COLO668 (cell line): ENCODE data around the gene KRT77.
A peak's percentile ranks its signal among the peaks of the same experiment; 100 is the strongest.

Experiments
- DNase-seq: peaks from one replicate; lab custom pipeline; 2025; ENCODE audit not compliant: unreplicated experiment; lab: John Stamatoyannopoulos, UW

Gene KRT77

GRCh38 chr12:52659395-52659794 lies 43.9 kb downstream of the KRT77 start:
- no peak for DNase-seq

DNA sequence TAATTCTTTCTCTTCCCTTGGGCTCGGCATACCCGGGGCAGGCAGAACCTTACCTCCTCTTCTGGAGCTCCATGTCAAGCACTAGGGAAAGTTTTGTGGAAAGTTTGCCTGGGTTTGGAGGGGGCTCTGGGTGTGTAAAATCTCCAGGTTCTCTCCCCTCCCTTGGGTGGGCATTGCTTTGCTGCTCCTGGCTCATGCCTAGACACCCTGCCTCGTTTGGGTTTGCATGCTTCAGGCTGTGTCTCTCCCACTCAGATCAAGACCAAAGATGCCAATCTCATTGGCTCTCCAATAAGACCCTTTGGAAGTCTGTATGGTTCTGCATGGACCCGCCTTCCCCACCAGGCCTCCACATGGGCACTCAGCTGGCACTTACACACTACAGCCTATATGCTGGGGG lies 45.1 kb downstream of the KRT77 start:
- DNase-seq, result no peak

GRCh38 chr12:52657250-52657902 lies 45.9 kb downstream of the KRT77 start:
- no peak for DNase-seq

DNA sequence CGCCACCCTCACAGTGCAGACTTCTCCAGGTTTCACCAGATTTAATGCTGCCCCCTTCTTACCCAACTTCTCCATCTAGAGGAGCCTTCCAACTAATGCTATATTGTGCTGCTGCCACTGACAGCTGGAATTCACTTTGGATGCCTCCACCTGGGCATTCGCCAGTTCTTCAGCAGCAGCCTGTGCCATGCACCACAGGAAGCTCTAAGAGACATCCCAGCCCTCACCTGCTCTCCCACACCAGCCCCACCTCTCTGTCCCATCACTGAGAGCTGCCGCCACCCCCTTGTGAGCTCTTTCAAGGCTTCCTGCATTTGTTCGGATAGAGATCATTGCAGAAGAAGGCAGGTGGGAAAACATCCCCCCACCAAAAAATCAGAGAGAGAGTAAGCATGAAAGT lies 46.7 kb downstream of the KRT77 start:
- DNase-seq, result no peak

DNA sequence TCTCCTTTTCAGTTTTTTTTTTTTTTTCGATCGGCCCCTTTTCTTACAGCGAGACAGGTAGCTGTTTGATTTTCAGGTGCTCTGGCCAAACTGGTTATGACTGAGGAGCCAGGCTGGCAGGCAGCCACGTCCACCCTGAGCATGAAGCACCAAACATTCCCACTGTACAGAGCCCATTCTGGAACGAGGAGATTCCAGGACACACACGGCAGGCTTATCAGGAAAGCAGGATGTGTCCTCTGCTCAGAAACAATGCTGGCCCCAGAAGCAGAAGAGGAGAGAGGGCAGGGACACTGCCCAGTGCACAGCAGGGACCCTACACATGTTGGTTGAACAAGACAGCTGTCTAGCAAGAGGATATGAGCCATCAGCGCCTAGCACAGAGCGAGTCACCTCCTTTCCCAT lies 47.6 kb downstream of the KRT77 start:
- no peak for DNase-seq

DNA sequence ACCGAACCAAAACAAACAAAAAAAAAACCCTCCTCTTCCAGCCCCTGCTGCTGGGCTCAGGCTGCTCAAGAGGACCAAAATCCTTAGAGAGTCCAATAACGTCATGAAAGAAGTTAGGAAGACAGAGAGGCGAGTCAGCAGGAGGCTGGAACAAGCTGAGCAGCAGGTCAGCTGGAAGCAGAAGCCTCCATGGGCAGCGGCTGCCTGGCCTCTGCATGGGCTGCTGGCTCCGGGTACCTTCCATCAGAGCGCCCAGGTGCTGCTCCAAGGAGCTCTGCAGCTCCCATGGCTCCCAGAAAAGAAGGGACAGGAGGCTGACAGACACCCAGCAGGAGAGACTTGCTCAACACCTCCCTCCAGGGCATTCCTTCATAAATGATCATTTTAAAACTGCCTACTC lies 48.1 kb downstream of the KRT77 start:
- DNase-seq, result no peak

GRCh38 chr12:52651726-52652261 lies 51.5 kb downstream of the KRT77 start, which contains the start of gene KRT2:
KRT2 (minus strand) TSS chr12:52652211; CDS start chr12:52652142, 69 bp downstream.
- no peak for DNase-seq

DNA sequence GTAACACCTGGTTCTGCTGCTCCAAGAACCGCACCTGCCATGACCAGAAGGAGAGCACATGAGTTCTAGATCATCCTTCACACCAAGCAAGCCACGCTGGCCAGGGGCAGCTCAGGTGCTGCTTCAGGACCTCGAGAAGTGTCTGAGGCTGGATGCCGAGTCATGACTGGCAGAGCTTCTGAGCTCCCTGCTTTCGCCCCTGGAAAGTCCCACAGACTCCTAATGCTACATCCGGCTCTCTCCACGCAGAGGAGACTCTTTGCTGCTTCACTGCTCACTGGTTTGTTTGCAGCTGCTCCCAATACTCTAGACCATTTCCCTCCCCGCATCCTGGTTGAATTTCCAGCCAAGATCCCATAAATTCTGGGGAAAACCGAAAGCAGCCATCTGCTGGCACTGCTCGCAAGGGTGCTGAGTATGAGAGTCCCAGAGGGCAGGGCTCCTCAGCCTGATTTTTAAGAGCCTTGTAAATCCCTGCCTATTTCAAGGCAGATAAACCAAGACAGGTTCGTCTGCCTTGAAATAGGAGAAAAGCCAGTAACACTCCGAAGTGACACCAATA lies 52.7 kb downstream of the KRT77 start:
- DNase-seq, result peak; percentile 1

DNA sequence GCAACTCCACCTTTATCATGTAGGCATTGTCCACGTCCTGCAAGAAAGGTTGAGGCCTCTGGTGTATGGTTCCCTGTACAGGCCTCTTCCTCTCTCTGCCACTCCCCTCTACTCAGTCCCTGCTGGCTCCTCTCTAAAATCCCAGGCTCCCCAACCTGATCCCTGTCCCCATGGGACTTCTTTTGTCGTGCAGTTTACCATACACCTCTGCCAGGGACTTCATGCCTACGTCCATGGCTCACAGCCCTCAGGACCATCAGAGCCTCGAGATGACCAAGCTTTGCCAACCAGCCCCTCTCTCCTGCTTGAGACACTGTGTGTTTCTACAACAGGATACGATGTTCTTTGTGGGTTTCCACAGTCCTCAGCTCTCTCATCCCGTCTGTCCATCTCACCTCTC lies 54.3 kb downstream of the KRT77 start:
- no peak for DNase-seq

- no peak for DNase-seq
Measured at GRCh38 chr12:52648012-52648550, 55.2 kb downstream of the KRT77 start.

- no peak for DNase-seq
Measured at GRCh38 chr12:52647601-52648000, 55.7 kb downstream of the KRT77 start.

- no peak for DNase-seq
Measured at GRCh38 chr12:52646613-52647012, 56.7 kb downstream of the KRT77 start.

- DNase-seq, result no peak
Measured at GRCh38 chr12:52645982-52646381, 57.3 kb downstream of the KRT77 start.

DNA sequence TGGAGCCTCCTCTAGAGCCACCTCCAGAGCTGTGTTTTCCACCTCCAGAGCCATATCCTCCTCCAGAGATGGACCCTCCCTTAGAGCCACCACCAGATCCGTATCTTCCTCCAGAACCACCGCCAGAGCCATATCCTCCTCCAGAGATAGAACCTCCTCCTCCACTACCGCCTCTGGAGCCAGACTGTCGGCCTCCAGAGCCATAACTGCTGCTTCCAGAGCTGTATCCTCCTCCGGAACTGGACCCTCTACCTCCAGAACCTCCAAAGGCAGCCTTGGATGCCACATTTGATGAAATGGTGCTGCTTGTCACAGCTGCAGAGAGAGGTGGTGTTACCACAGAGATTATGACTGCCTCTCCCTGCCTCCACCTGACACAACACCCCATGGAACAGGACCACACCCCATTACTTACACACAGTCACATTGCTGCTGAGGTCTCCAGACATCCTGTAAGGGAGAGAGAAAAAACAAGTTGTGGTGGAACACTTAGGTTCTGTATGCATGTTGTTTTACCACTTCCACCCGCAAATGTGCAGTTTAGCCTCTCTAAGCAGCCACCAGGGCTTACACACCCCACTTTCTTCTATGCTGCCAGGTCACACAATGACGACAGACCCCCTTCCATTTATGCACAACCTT lies 58.1 kb downstream of the KRT77 start:
- no peak for DNase-seq

- no peak for DNase-seq
Measured at GRCh38 chr12:52644078-52644415, 59.3 kb downstream of the KRT77 start.

- no peak for DNase-seq
Measured at GRCh38 chr12:52643233-52644077, 59.9 kb downstream of the KRT77 start.

- no peak for DNase-seq
Measured at GRCh38 chr12:52641468-52641867, 61.9 kb downstream of the KRT77 start.
